Natural killer cell (primary cell): ENCODE data around the gene KIF20B. TPM values are rescaled to one million over a fixed set of nuclear protein-coding genes. Genes with fewer than 3 reads are reported as not detected.

ENCODE experiments used
- ATAC-seq, 3 donors: fragments of 150-1000 bp in 2 of 3; fragments of 200-7000 bp in 1 of 3; cut with Tn5 transposase; 1 replicate in 1 of 3; 2 replicates in 2 of 3; pipeline ENCODE4 v1.10.0; 2021; ENCODE audit warnings: mild to moderate bottlenecking in 2 of 3, moderate library complexity in 2 of 3
- DNase-seq, 2 donors: peaks; one replicate each; pipeline versions ENCODE4 v3.0.0 to v3.0.0-alpha.2; 2013 to 2021; ENCODE audit warnings: mixed read lengths in 1 of 2
- H3K27ac ChIP-seq: one replicate; pipeline ENCODE4 v1.5.1; 2013; ENCODE audit warnings: mild to moderate bottlenecking, low read length
- H3K27me3 ChIP-seq: one replicate; pipeline ENCODE4 v1.6.1; 2013; ENCODE audit warnings: low read length; ENCODE audit not compliant: control insufficient read depth, insufficient read depth
- H3K36me3 ChIP-seq: one replicate; pipeline ENCODE4 v1.6.1; 2013; ENCODE audit warnings: low read length; ENCODE audit not compliant: control insufficient read depth, insufficient read depth
- H3K4me1 ChIP-seq: one replicate; pipeline ENCODE4 v1.6.1; 2013; ENCODE audit warnings: low read length; ENCODE audit not compliant: control insufficient read depth, insufficient read depth
- H3K4me3 ChIP-seq: one replicate; pipeline ENCODE4 v1.5.1; 2013; ENCODE audit warnings: low read length
- H3K9me3 ChIP-seq: one replicate; pipeline ENCODE4 v1.6.1; 2013; ENCODE audit warnings: low read length; ENCODE audit not compliant: control insufficient read depth, insufficient read depth
- H3K27ac Mint-ChIP-seq, 2 donors: one replicate each; pipeline ENCODE4 v1.8.0; 2022; ENCODE audit warnings: mild to moderate bottlenecking in 2 of 2, mixed read lengths in 2 of 2, moderate library complexity in 1 of 2
- H3K27me3 Mint-ChIP-seq, 2 donors: one replicate each; pipeline ENCODE4 v1.8.0; 2022; ENCODE audit warnings: low read depth in 2 of 2, mixed read lengths in 2 of 2
- H3K36me3 Mint-ChIP-seq: one replicate; pipeline ENCODE4 v1.8.0; 2022; ENCODE audit warnings: mixed read lengths
- H3K4me1 Mint-ChIP-seq, 2 donors: one replicate each; pipeline ENCODE4 v1.8.0; 2022; ENCODE audit warnings: mixed read lengths in 2 of 2
- H3K4me3 Mint-ChIP-seq: one replicate; pipeline ENCODE4 v1.8.0; 2022; ENCODE audit warnings: mild to moderate bottlenecking, moderate library complexity, mixed read lengths
- H3K9me3 Mint-ChIP-seq, 2 donors: one replicate each; pipeline ENCODE4 v1.8.0; 2022; ENCODE audit warnings: mixed read lengths in 2 of 2
- WGBS: methylation state at CpG from one replicate; pipeline ENCODE4 v1.1.7; 2013; ENCODE audit warnings: missing lambda C conversion rate; ENCODE audit not compliant: insufficient coverage; 5-methylcytosine and 5-hydroxymethylcytosine counted together
- intact Hi-C: fragments of 100-400 bp; cut with micrococcal nuclease; formaldehyde crosslinking; loops from one replicate; pipeline ENCODE4 v1.14.2; 2022
- total RNA-seq, 4 donors: library from RNA; stranded (reverse); fragments of 120-200 nt in 1 of 4; gene quantifications; one replicate each; pipeline versions ENCODE4 v1.2.3 to v1.2.4, GENCODE V29; 2013 to 2022
- TF ChIP-seq, protein P1 (sequence below): fragments of 200-600 bp; IDR thresholded peaks from one replicate; pipeline ENCODE4 v1.8.0; 2022; ENCODE audit warnings: antibody characterized with exemption

KIF20B gene
- total RNA-seq, 3 donors from 2014 or later (not counting 1 experiment from before 2014, with no cell fraction given): 17.2 to 20.2 (median 17.3) TPM

- Mint-ChIP-seq H3K4me1 (no peaks in the 10 kb centered on the region), H3K9me3 (no peaks in the 10 kb centered on the region)
- intact Hi-C loops: no loop called here
These were observed 42.6 kb downstream of the KIF20B start for GRCh38 chr10:89744026-89744425.

DNA sequence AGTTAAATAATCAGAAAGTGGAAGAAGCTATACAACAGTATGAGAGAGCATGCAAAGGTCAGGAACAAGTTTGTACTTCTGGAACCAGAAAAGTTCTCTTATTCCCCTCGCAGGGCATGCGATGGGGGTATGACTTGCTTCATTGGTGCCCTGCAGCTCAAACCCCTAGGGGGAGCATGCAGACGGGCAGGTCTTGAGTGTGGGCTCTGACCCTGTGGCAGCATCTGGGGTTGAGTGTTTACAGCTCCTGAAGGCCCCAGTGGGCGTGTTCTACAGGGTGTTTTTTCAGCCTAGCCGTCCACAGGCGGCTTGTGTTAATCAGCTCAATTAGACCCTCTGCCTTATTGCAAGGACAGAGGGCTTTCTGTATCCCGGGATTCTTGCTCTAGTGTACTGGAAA lies 44.5 kb downstream of the KIF20B start:
- ATAC-seq (no peak), DNase-seq (no peak)
- H3K27me3 Mint-ChIP-seq: no peaks in the 10 kb centered on the region
- Histone ChIP-seq H3K27me3 (no peaks in the 10 kb centered on the region), H3K9me3 (no peaks in the 10 kb centered on the region), H3K4me3 (no peak overlapping the region), H3K4me1 (no peaks in the 10 kb centered on the region), H3K27ac (no peak overlapping the region), H3K36me3 (peaks cover 12% of the 10 kb centered on the region)
- H3K9me3 Mint-ChIP-seq: no peaks in the 10 kb centered on the region
- no peaks in the 10 kb centered on the region for H3K4me1 Mint-ChIP-seq
- WGBS: 86% methylated on average over 7 of the region's 7 CpGs
- no peak overlapping the region for H3K27ac Mint-ChIP-seq
- intact Hi-C loops: no loop called here
- H3K36me3 Mint-ChIP-seq: peaks cover 7% of the 10 kb centered on the region
- H3K4me3 Mint-ChIP-seq: no peak overlapping the region
- TF ChIP-seq, protein P1, sequence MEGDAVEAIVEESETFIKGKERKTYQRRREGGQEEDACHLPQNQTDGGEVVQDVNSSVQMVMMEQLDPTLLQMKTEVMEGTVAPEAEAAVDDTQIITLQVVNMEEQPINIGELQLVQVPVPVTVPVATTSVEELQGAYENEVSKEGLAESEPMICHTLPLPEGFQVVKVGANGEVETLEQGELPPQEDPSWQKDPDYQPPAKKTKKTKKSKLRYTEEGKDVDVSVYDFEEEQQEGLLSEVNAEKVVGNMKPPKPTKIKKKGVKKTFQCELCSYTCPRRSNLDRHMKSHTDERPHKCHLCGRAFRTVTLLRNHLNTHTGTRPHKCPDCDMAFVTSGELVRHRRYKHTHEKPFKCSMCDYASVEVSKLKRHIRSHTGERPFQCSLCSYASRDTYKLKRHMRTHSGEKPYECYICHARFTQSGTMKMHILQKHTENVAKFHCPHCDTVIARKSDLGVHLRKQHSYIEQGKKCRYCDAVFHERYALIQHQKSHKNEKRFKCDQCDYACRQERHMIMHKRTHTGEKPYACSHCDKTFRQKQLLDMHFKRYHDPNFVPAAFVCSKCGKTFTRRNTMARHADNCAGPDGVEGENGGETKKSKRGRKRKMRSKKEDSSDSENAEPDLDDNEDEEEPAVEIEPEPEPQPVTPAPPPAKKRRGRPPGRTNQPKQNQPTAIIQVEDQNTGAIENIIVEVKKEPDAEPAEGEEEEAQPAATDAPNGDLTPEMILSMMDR: no peak

More at GRCh38 chr10:89744026-89744425, 42.6 kb downstream of the KIF20B start:
- no peaks in the 10 kb centered on the region for H3K4me1 ChIP-seq
- H3K27me3 Mint-ChIP-seq: no peaks in the 10 kb centered on the region
- DNase-seq (no peak), ATAC-seq (no peak)
- H3K4me3 Mint-ChIP-seq: no peak overlapping the region
- TF ChIP-seq, protein P1: no peak
- H3K27ac Mint-ChIP-seq: no peak overlapping the region
- H3K36me3 ChIP-seq: peaks cover 12% of the 10 kb centered on the region
- H3K4me3 ChIP-seq: no peak overlapping the region
- no peak overlapping the region for H3K27ac ChIP-seq
- no peaks in the 10 kb centered on the region for H3K27me3 ChIP-seq
- WGBS: no CpG with 5 or more reads among the region's 1 CpG
- peaks cover 7% of the 10 kb centered on the region for H3K36me3 Mint-ChIP-seq
- no peaks in the 10 kb centered on the region for H3K9me3 ChIP-seq

DNA sequence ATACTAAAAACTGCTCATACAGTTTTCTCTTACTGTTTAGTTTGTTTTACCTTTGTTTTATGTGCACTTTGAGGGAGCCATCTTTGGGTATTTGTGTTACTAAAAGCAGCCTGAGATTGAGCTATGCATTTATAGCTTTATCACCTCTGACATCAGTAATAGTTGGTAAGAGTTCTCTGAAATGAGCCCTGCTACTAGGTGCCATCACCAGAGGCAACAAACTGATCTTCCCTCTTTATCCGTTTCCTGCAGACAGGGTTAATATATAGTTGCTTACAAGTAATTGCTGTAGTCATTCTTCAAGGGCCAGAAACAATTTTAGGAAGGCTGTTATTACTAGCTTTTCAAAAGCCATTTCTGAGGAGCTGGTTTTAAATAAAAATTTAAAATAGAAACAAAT lies 49.1 kb downstream of the KIF20B start:
- no peak for ATAC-seq
- Histone ChIP-seq H3K9me3 (no peaks in the 10 kb centered on the region), H3K4me3 (no peak overlapping the region), H3K27me3 (no peaks in the 10 kb centered on the region), H3K27ac (no peak overlapping the region), H3K4me1 (no peaks in the 10 kb centered on the region), H3K36me3 (peaks cover 12% of the 10 kb centered on the region)
- Mint-ChIP-seq H3K4me1 (no peaks in the 10 kb centered on the region), H3K4me3 (no peak overlapping the region), H3K27ac (no peak overlapping the region), H3K36me3 (peaks cover 7% of the 10 kb centered on the region), H3K27me3 (no peaks in the 10 kb centered on the region), H3K9me3 (no peaks in the 10 kb centered on the region)
- intact Hi-C loops: no loop called here
- no peak for DNase-seq
- TF ChIP-seq, protein P1: no peak
- WGBS: 100% methylated on average over 1 of the region's 1 CpG

- intact Hi-C loops: no loop called here
- H3K36me3 ChIP-seq: peaks cover 11% of the 10 kb centered on the region
- no peak for DNase-seq
These were observed 54.0 kb downstream of the KIF20B start for GRCh38 chr10:89755374-89755773.

More at GRCh38 chr10:89755374-89755773, 54.0 kb downstream of the KIF20B start:
- H3K27me3 ChIP-seq: no peaks in the 10 kb centered on the region
- no peak overlapping the region for H3K27ac ChIP-seq
- Mint-ChIP-seq H3K4me3 (no peak overlapping the region), H3K27me3 (no peaks in the 10 kb centered on the region), H3K36me3 (no peaks in the 10 kb centered on the region), H3K27ac (no peak overlapping the region), H3K4me1 (no peaks in the 10 kb centered on the region), H3K9me3 (no peaks in the 10 kb centered on the region)
- no peak for ATAC-seq
- 94% methylated on average over 2 of the region's 2 CpGs for WGBS
- TF ChIP-seq, protein P1: no peak
- H3K4me3 ChIP-seq: no peak overlapping the region
- no peaks in the 10 kb centered on the region for H3K4me1 ChIP-seq
- H3K9me3 ChIP-seq: no peaks in the 10 kb centered on the region
